Heart right ventricle (tissue), 16 donors: ENCODE measurements around the gene VIPR1. TPM values are rescaled to one million over a fixed set of nuclear protein-coding genes. Genes with fewer than 3 reads are reported as not detected.
A peak's percentile ranks its signal among the peaks of the same experiment; 100 is the strongest.

Experiments used
- ATAC-seq, 8 donors: fragments of 200-7000 bp; cut with Tn5 transposase; one replicate each; pipeline ENCODE4 v1.9.1; 2020; ENCODE audit warnings: mild to moderate bottlenecking in 8 of 8, moderate library complexity in 8 of 8, moderate number of reproducible peaks in 1 of 8
- DNase-seq, 2 donors: peaks; one replicate each; pipeline ENCODE4 v3.0.0-alpha.2; 2020
- H3K27ac ChIP-seq, 10 donors: fragments of 200-600 bp; sonication (generic) in 2 of 10; one replicate each; pipeline versions ENCODE4 v1.5.0 to v1.8.0; 2020 to 2022; ENCODE audit warnings: mild to moderate bottlenecking in 3 of 10
- H3K27me3 ChIP-seq, 7 donors: fragments of 200-600 bp; one replicate each; pipeline ENCODE4 v1.8.0; 2021 to 2022; ENCODE audit warnings: mild to moderate bottlenecking in 2 of 7
- H3K36me3 ChIP-seq, 9 donors: fragments of 200-600 bp; sonication (generic) in 1 of 9; one replicate each; pipeline versions ENCODE4 v1.5.0 to v1.8.0; 2020 to 2022; ENCODE audit warnings: mild to moderate bottlenecking in 2 of 9
- H3K4me1 ChIP-seq, 9 donors: fragments of 200-600 bp; sonication (generic) in 1 of 9; one replicate each; pipeline versions ENCODE4 v1.5.0 to v1.8.0; 2020 to 2022; ENCODE audit warnings: mild to moderate bottlenecking in 4 of 9
- H3K4me3 ChIP-seq, 10 donors: fragments of 200-600 bp; sonication (generic) in 2 of 10; one replicate each; pipeline versions ENCODE4 v1.5.0 to v1.8.0; 2020 to 2022; ENCODE audit warnings: mild to moderate bottlenecking in 7 of 10, moderate library complexity in 2 of 10
- H3K9me3 ChIP-seq, 11 donors: fragments of 200-600 bp in 10 of 11; sonication (generic) in 2 of 11; one replicate each; pipeline versions ENCODE4 v1.5.0 to v1.8.0; 2013 to 2022; ENCODE audit warnings: mild to moderate bottlenecking in 2 of 11, control low read depth in 1 of 11, moderate library complexity in 1 of 11
- CTCF ChIP-seq, 9 donors: fragments of 200-600 bp; sonication (generic) in 2 of 9; IDR thresholded peaks; one replicate each; pipeline versions ENCODE4 v1.5.0 to v1.8.0; 2021 to 2022; ENCODE audit warnings: antibody characterized with exemption in 9 of 9, mild to moderate bottlenecking in 5 of 9, moderate library complexity in 1 of 9
- WGBS, 2 donors: extraction: QIAGEN DNeasy Blood & Tissue Kit; methylation state at CpG; one replicate each; pipeline ENCODE4 v1.1.7; 2013; ENCODE audit warnings: inconsistent platforms in 1 of 2; 5-methylcytosine and 5-hydroxymethylcytosine counted together
- intact Hi-C, 10 donors: fragments of 100-400 bp; cut with DNase I; formaldehyde crosslinking; loops; one replicate each; pipeline versions ENCODE4 v1.11.1 to v1.14.2; 2022
- polyA plus RNA-seq, 2 donors: library from polyadenylated mRNA; stranded (reverse); fragments of 200-250 nt; gene quantifications; one replicate each; pipeline ENCODE4 v1.2.3, GENCODE V29; 2013
- total RNA-seq, 10 donors: library from RNA; stranded (reverse); fragmentation: NEBNext Ultra II Directional in 3 of 10; extraction: Animal tissue kit (Norgen Biotek cat#: 25700) in 3 of 10; gene quantifications; one replicate each; pipeline versions ENCODE4 v1.2.1 to v1.2.4, GENCODE V29; 2021 to 2023
- donor health status: Arrhythmogenic right ventricular cardiomyopathy.
- donor health status: ischemic (EF 13 %, LVEDD 7.1; RV severe dilation, severe dysfunction).
- donor health status: healthy with polysubstance abuse.
- donor health status: DM: no; HTN: yes; CAD: no.
- donor health status: DM: no; HTN: no; CAD: no.
- donor health status: ischemic (EF 25% LVEDD 6.9; RV normal size, moderate dysfunction).
- donor health status: ischemic (EF 25% LVEDD 5.7; RV mildly dilated, moderate dysfunction).
- donor health status: healthy.
- donor health status: DM: yes; HTN: yes; CAD: no.
- donor health status: Ischemic cardiomyopathy.
- donor health status: ischemic (EF 35%, LVEDD 5.7; RV mildly dilated, moderate dysfunction).
- donor health status: nonischemic (EF 11% LVEDD 7.7; RV severe dilation, severe dysfunction).
- donor health status: DM: yes; HTN: yes; CAD: no.
- donor health status: PGD.
- donor health status: ischemic (EF 29% LVEDD 5.4; RV normal size, mild dysfunction).
- donor health status: nonischemic (EF 23%, LVEDD 6.1; RV moderate dilation, normal function).

Gene VIPR1
- total and polyA plus RNA-seq, 12 donors, result 0.76 to 8.3 (median 1.9) TPM

DNA sequence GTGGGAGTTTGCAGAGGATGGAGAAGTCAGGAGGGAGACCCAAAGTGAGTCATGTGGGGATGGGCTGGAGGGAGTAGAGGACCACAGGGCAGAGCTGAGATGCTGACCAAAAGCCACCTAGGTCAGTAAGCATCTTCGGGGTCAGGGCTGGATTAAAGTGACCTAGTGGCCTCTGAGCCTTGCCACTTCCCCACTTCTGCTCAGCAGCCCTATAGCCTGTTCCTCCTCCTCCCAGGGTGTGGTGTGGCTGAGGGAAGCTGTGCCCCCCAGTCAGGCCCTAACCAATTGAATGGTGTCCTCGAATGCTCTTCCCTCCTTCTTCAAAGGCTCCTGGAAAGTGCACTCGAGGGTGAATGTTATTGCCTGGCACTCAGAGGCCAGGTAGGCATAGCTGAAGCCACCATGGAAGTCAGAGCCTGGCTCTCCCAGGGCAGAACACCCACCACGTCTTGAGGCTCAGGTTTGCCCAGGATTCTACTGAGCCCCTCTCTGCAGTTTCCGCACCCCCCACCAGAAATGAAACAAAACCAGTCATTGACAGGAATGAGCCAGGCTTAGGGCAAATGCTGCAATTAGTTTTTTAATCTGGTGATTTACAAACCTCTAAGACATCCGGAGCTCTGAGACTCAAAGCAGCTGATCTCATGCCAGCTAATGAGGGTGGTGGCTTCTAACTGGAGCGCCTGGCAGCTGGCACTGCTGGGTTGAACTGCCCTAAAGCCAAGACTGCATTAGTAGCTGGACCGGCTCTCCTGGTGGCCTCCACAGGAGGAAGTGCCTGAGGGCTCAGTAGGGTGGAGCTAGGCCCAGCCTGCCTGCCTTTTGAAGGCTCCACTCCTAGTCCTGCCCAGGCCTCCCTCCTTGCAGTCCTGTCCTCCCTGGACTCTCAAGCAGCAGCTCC, 26.0 kb upstream of the VIPR1 start:
- H3K27ac ChIP-seq, result no peak overlapping the region
- 74 to 76% methylated on average over 8 of the region's 8 CpGs for WGBS, 2 donors
- no peak overlapping the region for H3K4me3 ChIP-seq
- H3K4me1 ChIP-seq, result peaks cover 0 to 14% (median 0%) of the 10 kb centered on the region in 9 donors
- ATAC-seq, result peak in 6 of 8 donors; percentile 31 to 67 (median 51)
- H3K27me3 ChIP-seq, result peaks cover 0 to 7% (median 0%) of the 10 kb centered on the region in 7 donors
- peak in 1 of 2 donors; percentile 34 for DNase-seq
- H3K9me3 ChIP-seq, result peaks cover 0 to 26% (median 4%) of the 10 kb centered on the region in 11 donors
- intact Hi-C loops, result no loop called here
- TF ChIP-seq CTCF (IDR thresholded peaks at IDR 0.05), result no peak
- H3K36me3 ChIP-seq, result no peaks in the 10 kb centered on the region

GRCh38 chr3:42477696-42478095, 24.7 kb upstream of the VIPR1 start:
- Histone ChIP-seq H3K9me3 (peaks cover 0 to 38% (median 9%) of the 10 kb centered on the region in 11 donors), H3K27me3 (peaks cover 0 to 5% (median 0%) of the 10 kb centered on the region in 7 donors), H3K27ac (no peak overlapping the region), H3K4me1 (peaks cover 0 to 14% (median 0%) of the 10 kb centered on the region in 9 donors), H3K4me3 (no peak overlapping the region), H3K36me3 (no peaks in the 10 kb centered on the region)
- intact Hi-C loops, result no loop called here
- no peak for TF ChIP-seq CTCF (IDR thresholded peaks at IDR 0.05)
- WGBS, 2 donors, result 85 to 90% methylated on average over 2 of the region's 2 CpGs
- ATAC-seq (no peak), DNase-seq (no peak)

GRCh38 chr3:42478830-42479229, 23.6 kb upstream of the VIPR1 start:
- Histone ChIP-seq H3K27ac (no peak overlapping the region), H3K27me3 (peaks cover 0 to 5% (median 0%) of the 10 kb centered on the region in 7 donors), H3K9me3 (peaks cover 0 to 39% (median 9%) of the 10 kb centered on the region in 11 donors), H3K4me3 (no peak overlapping the region), H3K36me3 (no peaks in the 10 kb centered on the region), H3K4me1 (peaks cover 0 to 9% (median 0%) of the 10 kb centered on the region in 9 donors)
- DNase-seq (no peak), ATAC-seq (no peak)
- TF ChIP-seq CTCF (IDR thresholded peaks at IDR 0.05), result no peak
- 47 to 53% methylated on average over 2 of the region's 2 CpGs for WGBS, 2 donors
- intact Hi-C loops, result no loop called here

DNA sequence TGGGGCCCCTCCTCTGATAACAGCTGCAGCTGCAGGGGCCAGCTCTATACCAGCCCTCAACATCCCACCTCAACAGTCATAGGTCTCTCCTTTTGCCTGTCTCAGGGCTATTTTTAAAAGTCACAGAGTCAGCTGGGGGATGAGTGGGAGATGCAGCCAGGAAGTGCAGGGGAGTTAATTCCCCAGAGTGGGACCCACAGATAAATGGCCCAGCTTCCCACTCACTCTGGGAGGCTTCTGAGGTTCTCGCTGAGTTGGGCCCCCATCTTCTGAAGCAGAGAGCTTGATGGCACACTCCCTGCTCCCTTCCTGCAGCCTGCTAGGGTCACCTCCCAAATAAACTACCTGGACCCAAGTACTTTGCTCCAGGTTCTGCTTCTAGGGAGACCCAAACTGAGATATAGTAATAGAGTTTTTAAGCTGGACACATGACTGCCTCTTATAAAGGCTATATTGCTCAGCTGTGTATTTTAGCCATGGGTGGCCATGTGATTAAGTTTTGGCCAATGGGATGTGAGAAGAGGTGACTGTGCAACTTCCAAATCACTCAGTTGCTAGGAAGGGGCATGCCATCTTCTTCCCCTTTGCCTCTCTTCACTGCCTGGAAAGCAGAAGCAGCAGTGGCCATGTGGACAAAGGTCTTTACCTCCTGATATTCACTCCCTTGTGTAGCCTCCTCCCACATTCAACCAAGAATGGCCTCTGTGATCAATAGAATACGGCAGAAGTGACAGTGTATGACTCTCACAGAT, 15.5 kb upstream of the VIPR1 start:
- WGBS, 2 donors, result 65 to 70% methylated on average over 2 of the region's 2 CpGs
- Histone ChIP-seq H3K9me3 (peaks cover 0 to 8% (median 0%) of the 10 kb centered on the region in 11 donors), H3K4me1 (peaks cover 0 to 28% (median 11%) of the 10 kb centered on the region in 9 donors), H3K27ac (no peak overlapping the region), H3K4me3 (no peak overlapping the region), H3K27me3 (peaks cover 0 to 5% (median 0%) of the 10 kb centered on the region in 7 donors), H3K36me3 (no peaks in the 10 kb centered on the region)
- ATAC-seq, result no peak
- intact Hi-C loops, result no loop called here
- no peak for DNase-seq
- no peak for TF ChIP-seq CTCF (IDR thresholded peaks at IDR 0.05)
